ENCODE measurements around the gene FBXW11.

DNA sequence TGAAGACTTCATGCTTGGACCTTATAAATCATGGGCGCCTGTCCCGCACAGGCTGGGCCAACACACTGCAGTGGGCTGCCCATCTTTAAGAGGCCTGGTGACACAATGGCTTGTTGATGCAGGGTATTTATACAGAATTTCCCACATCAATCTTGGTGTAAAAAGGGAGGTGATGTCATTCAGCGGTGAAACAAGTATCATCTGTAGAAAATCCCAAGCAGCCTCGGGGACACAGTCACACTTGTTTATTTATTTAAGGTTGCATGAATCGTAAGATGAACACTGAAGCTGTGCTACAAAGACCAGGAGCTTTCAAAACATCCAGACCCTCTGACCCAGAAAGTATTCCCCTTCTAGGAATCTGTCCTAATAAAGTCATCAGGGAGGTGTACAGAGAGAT, 180.3 kb downstream of the FBXW11 start:
- TF ChIP-seq, protein P1, sequence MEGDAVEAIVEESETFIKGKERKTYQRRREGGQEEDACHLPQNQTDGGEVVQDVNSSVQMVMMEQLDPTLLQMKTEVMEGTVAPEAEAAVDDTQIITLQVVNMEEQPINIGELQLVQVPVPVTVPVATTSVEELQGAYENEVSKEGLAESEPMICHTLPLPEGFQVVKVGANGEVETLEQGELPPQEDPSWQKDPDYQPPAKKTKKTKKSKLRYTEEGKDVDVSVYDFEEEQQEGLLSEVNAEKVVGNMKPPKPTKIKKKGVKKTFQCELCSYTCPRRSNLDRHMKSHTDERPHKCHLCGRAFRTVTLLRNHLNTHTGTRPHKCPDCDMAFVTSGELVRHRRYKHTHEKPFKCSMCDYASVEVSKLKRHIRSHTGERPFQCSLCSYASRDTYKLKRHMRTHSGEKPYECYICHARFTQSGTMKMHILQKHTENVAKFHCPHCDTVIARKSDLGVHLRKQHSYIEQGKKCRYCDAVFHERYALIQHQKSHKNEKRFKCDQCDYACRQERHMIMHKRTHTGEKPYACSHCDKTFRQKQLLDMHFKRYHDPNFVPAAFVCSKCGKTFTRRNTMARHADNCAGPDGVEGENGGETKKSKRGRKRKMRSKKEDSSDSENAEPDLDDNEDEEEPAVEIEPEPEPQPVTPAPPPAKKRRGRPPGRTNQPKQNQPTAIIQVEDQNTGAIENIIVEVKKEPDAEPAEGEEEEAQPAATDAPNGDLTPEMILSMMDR (conservative IDR thresholded peaks at IDR 0.05; ENCODE audit: low read length): no peak
- no peak for TF ChIP-seq EZH2phosphoT487 (IDR thresholded peaks at IDR 0.05; ENCODE audit: borderline replicate concordance)

Measured in Loucy (cell line).